Gastrocnemius medialis (tissue), 4 donors: Measurements from ENCODE around the gene TMEM59L.

Experiments
- POLR2A ChIP-seq, 2 donors: fragments of 450-650 bp; IDR thresholded peaks; one replicate each; pipeline ENCODE4 v1.6.1; 2017; ENCODE audit warnings: antibody characterized with exemption in 2 of 2, mild to moderate bottlenecking in 2 of 2, moderate library complexity in 2 of 2
- TF ChIP-seq, protein P1 (sequence below), 5 experiments: fragments of 450-650 bp in 3 of 5; fragments of 200-600 bp in 2 of 5; sonication (generic) in 2 of 5; IDR thresholded peaks in 4 of 5; conservative IDR thresholded peaks in 1 of 5; 1 replicate in 4 of 5; 2 replicates in 1 of 5; pipeline ENCODE4 v1.5.1; 2016 to 2019; ENCODE audit warnings: antibody characterized with exemption in 5 of 5, mild to moderate bottlenecking in 3 of 5, moderate library complexity in 3 of 5

DNA sequence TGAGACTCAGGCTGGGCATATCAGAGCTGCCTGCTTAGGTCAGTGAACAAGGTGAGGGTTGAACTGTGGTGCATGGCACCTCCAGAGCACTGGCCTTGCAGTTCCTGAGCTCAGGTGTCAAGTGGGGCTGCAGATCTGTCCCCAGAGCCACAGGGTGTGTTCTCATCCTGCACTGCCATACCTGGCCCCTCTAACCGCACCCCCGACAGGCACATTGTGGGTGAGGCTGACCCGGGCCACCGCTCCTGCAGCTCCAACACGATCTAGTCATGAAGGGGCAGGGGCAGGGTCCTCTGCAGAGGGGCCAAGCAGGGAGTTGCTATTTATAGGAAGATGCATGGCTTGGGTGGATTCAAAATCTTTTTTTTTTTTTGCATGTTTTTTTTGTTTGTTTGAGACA is 54.1 kb downstream of the TMEM59L start:
- TF ChIP-seq, protein P1, sequence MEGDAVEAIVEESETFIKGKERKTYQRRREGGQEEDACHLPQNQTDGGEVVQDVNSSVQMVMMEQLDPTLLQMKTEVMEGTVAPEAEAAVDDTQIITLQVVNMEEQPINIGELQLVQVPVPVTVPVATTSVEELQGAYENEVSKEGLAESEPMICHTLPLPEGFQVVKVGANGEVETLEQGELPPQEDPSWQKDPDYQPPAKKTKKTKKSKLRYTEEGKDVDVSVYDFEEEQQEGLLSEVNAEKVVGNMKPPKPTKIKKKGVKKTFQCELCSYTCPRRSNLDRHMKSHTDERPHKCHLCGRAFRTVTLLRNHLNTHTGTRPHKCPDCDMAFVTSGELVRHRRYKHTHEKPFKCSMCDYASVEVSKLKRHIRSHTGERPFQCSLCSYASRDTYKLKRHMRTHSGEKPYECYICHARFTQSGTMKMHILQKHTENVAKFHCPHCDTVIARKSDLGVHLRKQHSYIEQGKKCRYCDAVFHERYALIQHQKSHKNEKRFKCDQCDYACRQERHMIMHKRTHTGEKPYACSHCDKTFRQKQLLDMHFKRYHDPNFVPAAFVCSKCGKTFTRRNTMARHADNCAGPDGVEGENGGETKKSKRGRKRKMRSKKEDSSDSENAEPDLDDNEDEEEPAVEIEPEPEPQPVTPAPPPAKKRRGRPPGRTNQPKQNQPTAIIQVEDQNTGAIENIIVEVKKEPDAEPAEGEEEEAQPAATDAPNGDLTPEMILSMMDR (IDR thresholded peaks at IDR 0.05 in 4 of 5, conservative IDR thresholded peaks at IDR 0.05 in 1 of 5) = no peak
- TF ChIP-seq POLR2A (IDR thresholded peaks at IDR 0.05) = no peak
